HG02973 (cell line): ENCODE measurements around the gene TUBA4A.
"Not testable (repeated sequence)": the region's sequence is repeated elsewhere in the genome, so short reads cannot be mapped to it uniquely, and the experiment has no call there.

Experiments used
- ATAC-seq: cut with Tn5 transposase; IDR thresholded peaks from one replicate; pipeline ENCODE4 v1.9.1; 2021; ENCODE audit warnings: moderate library complexity; ENCODE audit not compliant: unreplicated experiment

Gene TUBA4A

DNA sequence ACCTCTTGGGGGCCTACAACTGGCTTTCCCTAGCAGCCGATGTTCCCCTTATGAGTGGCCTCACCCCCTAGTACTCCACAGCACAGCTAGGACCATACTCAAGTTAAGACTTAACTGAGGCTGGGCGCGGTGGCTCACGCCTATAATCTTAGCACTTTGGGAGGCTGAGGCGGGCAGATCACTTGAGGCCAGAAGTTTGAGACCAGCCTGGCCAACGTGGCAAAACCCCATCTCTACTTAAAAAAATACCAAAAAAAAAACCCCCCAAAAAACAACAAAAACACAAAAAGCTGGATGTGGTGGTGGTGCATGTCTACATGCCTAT, 33.4 kb upstream of the TUBA4A start:
- not testable (repeated sequence) for ATAC-seq

DNA sequence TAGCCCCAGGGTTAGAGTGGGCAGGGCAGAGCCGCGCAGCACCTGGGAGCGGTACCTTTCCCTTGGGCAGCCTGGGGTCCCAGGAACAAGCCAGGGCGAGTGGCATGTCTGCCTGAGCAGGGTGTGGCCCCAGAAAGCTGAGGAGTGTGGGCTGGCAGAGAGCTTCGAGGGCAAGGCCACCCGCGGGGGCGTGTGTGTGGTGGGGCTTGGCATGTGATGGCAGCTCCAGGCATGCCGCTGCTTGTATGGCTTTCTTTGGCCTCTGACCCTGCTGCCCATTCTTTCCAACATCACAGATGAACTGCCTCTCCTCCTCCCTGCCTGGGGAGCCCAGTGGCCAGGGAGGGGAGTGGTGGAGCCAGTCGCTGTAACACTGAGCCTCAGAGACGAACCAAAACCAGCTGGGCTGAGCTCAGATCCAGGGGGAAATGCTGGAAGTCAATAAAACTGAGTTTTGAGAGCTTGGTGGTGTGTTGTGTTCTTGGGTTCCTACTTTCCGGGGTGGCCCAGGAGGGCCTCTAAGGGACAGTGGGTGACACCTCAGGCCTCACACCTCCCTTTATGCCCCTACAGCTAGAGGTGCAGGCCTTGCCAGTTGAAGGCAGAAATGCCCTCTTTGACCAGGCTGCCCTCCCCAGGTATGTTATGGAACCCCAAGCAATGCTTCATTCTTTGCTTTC, 32.9 kb upstream of the TUBA4A start:
- ATAC-seq = no peak

DNA sequence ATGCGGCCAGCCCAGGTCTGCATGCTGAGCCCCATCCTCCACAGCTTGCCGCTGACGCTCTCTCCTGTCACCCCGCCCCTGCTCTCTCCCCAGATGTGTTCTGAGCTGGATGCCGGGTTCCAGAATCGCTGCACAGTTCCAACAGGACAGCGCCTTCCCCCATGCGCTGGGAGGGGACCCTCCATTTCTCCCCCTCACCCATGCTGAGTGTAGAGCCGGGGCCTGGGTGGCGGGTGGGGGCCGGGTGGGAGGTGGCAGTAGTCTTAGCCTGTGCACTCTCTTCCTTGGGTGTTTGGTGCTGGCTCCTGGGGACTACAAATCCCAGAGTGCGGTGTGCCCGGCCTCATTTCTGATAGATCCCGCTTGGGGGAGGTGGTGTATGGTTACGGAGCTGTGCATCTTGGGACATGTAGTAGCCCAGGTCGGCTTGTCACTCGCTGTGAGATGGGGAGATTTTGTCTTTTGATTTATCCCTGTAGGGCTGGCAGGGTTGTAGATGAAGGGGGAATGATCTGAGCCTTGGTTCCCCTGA, 32.2 kb upstream of the TUBA4A start:
- ATAC-seq = no peak

DNA sequence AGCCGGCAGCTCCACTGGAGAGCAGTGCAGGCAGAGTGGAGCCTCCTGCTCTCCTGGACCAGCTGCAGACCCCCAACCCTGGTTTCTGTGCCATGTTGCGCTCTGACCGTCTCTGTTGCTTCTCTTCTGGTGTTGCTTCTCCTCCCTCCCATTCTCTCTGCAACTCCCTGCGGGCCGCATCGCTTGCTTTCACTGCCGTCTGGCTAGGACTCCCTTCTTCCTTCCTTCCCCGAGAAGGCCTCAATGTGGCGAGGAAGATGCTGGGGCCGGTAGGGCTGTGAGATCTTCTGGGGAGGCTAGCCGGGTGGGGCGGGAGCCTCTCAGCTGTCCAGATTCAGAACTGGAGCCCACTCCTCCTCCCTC, 31.6 kb upstream of the TUBA4A start:
- no peak for ATAC-seq

DNA sequence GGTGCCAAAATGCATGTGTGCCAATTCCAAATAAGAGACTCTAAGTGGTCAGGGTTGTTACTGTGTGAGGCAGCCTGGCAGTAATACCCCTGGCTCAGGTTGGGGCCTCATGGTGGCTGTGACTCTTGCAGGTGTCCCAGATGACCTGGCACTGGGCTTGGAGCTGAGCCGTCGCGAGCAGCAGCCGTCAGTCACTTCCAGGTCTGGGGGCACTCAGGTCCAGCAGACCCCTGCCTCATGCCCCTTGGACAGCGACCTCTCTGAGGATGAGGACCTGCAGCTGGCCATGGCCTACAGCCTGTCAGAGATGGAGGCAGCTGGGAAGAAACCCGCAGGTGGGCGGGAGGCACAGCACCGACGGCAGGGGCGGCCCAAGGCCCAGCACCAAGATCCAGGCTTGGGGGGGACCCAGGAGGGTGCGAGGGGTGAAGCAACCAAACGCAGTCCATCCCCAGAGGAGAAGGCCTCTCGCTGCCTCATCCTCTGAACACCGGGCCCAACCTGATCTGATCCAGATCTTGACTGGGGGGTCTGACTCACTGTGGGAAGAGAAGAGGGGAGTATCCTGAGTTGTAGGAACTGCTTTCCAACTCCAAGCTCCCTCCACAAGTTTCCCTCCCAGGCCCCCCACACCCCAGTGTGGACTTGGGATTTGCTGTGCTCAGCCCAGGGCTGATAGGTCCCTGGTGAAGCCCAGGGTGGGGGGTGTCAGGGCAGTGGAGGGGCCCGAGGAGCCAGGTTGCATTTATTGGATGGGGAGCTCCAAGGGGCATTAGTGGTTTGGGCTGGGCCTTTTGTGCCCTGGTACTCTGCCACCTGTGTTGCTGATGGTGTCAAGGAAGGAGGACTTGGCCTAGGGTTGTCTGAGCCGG, 31.0 kb upstream of the TUBA4A start:
- no peak for ATAC-seq

DNA sequence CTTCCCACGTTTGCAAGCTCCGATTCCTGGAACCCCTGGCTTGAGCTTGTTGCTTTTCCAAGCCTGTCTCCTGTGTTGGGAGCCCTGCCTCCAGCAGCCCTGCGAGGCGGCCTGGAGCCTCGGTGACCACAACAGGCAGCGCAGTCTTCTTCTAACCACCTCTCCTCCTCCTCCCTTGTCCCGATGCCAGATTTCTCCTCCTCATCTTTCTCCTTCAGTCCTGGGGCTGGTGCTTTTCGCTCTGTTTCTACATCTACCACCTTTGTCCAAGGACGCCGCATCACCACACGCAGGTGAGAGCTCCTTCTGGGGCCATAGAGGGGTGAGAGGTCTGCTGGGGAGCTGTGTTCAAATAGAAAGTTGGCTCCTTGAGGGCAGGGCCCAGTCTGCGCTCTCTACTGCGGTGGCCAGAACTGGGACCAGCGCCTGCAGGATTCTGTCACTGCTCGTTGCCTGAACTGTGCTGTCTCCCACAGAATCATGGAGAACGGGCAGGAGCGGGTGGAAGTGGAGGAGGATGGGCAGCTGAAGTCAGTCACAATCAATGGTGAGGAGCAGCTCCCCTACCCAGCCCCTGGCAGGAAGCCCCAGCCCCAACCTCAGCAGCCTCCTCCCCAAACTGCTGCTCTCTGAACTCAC, 29.3 kb upstream of the TUBA4A start:
- no peak for ATAC-seq

DNA sequence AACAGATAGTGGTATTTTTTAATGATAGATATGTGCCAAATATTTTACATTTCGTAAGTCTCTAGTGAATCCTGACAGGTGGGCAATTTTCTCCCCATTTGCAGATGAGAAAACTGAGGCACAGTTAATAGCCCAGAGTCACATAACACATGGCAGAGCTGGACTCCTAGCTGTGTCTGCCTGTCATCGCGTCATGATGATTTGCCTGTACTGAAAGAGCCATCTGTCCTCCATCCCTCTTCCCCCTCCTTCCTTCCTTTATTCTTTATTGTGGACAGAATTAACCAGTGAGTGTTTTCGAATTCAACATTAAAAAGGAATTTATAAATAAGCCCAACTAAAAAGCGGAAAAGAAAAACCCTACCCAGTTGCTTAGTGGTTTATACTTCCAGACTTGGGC, 28.7 kb upstream of the TUBA4A start:
- no peak for ATAC-seq

DNA sequence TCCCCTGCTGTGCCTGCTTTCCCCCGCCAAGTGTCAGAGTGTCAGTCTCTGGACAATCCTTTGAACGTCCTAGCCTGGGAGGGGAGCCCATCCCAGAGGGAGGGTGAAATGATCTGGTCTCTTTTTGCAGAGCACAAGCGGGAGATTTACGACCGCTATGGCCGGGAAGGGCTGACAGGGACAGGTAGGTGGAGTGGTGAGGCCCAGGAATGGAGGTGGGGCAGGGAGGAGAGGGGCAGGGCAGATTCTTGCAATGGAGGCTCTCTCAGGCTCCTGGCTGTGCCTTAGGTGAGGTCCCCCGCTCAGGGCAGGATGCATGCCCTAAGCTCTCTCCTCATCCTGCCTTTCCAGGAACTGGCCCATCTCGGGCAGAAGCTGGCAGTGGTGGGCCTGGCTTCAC, 27.9 kb upstream of the TUBA4A start:
- ATAC-seq = no peak

DNA sequence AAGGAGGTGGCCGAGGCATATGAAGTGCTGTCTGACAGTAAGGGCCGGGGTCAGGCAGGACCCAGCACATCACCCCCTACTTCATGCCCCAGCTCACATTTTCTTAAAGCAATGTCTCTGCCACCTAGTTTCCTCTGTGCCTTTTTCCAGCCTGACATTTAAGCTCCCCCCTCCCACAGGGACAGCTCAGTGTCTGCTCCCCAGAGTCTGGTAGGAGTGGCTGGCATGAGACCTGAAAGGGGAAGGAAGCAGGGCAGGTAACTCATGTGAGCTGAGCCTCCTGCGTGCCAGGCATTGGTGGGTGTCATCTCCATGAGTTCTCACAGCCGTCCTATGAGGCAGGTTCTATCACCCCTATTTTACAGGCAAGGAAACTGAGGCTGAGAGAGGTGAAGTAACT, 26.9 kb upstream of the TUBA4A start:
- no peak for ATAC-seq

DNA sequence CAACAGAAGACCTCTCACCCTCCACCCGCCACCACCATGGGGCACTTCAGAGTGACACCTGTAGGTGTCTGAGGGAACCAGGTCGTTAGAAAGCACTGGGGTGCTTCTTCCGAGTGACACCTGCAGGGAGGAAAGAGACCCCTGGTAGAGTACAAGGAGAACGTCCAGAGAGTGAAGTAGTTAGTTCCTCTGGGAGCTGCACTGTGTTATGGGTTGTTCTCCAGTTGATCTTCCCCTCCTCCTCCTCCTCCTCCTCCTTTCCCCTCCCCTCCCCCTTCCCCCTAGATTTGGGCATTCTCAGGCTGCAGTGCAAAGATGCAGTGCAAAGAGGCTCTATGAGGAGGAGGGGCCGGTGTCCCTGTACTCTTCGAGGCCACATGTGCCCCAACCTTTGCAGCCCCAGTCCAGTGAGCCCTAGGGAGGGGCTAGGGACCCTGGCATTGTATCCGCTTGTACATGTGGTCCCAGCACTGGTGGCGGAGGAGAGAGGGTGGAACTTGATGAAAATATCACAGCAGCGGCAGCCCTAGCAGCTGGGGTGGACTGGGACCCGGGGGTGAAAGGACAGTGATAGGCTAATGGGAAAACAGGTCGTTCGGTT, 26.3 kb upstream of the TUBA4A start:
- no peak for ATAC-seq

DNA sequence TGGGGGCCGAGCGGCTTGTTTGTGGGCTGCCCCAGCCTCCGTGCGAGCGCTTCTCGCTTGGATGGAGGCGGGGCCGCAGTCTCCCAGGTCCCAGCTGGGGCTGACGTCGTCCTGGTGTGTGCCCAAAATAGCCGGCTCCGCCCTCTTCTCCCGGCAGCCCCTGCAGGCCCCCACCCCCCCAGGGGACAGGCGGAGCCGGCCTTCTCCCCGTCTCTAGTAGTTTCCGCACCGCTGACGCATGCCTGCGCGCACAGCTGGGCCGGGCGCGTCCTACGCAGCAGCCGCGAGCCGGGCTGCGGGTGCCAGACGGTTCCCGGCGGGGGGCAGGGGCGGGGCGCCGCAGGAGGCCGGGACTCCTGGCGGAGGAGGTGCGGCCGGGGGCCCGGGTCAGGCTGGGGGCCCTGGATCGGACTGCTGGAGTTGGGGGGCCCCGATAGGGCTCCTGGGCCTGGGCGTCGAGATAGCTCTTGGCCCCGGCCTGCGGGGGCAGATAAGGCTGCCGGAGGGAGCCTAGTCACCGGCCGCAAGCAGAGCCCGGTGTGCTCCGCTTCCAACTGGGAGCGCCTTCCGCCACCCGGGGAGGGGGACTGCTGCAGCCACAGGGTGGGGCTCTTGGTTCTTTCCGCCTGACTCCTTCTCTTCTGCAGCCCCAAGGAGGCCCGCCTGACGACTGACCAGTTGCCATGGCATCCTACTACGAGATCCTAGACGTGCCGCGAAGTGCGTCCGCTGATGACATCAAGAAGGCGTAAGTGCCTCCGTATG, 25.6 kb upstream of the TUBA4A start, which contains the start of gene DNAJB2:
TSS of gene DNAJB2 (plus strand) at position 216 of the 765 bp plus-strand sequence. CDS start at position 684, 468 bp downstream.
- ATAC-seq = peak; percentile 82

DNA sequence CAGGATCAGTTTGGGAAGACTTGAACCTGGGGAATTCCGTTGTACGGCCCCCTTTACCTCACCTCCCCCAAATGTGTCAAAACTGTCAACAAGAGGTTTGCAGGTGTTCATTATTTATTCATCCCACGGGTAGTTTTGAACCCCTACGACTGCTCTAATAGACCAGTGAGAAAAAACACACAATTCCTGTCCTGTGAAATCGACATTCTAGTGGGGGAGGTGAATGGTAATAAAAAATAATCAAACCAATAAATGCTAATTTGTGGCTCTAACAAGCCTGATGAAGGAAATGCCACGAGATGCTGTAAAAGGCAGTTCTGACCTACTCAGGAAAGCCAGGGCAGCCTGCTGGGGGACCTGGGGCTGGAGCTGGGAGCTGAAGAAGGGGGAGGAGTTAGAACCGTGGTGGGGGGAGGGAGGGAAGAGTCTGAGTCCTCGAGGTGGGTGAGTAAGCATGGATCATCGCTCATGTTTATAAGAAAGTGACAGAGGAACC, 25.0 kb upstream of the TUBA4A start:
- ATAC-seq = no peak

DNA sequence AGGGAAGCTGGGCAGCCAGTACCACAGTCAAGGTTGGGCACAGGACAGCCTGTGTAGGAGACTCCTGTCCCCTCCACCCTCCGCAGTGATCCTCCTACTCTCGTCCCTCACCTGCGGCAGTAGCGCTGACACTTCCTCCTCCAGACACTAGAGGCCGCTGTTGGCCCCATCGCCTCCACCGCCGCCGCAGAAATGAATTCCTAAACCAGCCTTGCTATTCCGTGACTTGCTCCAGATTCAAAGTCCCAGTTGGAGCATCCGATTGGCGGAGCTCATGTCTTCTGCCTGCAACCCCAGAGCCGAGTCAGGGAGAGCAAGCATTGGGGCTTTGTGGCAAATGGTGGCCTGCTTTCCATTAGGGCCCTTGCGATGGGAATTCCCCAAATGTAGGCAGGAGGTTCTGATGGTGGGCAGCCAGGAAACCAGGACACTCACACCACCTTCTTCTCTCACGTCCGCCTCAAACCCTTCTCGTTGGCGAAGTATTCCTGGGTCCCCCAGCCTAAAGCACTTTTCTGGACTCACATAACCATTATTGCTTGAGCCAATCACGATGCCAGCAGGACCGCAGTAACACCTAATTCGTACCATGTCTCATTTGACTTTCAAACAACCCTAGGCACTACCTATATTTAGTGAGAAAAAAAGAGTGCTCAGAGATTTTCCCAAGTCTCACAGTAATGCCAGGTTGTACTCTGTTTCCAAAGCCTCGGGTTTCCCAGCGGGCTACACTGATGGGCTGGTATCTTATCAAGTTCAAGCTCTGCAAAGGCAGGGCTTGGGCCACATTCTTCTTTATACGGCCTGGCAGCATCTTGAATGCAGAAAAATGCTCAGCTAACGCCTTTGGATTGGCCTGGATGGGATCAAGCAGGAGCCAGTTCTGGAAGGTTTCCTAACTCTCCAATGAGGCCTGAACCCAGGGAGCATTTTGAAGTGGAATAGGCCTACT, 24.3 kb upstream of the TUBA4A start:
- no peak for ATAC-seq

DNA sequence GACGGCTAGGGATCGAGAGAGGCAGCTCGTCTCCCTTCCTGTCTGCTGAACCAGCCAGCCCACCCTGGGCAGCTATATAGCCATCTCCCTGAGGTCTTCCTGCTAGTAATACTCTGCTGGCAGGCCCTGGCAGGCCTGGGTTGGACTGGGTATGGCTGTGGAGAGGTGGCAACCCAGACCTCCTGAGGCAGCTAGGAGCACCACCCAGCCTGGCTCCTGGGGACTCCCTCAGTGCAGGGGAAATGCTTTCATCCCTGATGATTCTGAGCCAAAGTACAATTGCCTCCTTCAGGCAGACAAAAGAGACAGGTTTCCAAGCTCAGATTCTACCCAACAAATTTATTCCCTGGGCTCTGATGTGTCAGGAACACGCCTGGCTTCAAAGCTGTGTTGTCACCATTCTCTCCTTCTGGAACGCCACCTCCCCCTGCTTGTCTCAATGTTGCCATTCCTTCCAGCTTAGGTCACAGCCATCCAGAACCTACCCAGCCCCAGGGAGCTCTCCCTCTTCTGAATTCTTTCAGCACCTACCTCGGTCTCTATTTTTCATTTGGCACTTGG, 20.7 kb upstream of the TUBA4A start:
- no peak for ATAC-seq

DNA sequence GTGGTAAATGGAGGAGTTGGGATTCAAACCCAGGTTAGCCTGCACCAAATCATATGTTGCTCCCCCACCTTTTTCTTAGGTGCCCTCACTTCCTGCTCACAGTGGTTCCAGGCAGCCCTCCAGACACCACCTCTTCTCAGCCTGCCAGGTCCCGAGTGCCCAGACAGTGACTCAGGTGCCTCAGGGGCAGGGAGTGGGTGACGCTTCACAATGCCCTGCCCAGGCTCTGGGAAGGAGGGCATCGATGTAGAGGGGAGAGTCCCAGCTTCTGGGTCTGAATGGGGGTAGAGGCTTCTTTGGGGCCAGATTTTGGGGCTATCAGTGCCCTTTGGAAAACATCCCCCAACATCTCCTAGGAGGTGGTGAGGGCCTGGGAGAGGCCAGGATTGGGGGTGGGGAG, 20.2 kb upstream of the TUBA4A start:
- no peak for ATAC-seq

DNA sequence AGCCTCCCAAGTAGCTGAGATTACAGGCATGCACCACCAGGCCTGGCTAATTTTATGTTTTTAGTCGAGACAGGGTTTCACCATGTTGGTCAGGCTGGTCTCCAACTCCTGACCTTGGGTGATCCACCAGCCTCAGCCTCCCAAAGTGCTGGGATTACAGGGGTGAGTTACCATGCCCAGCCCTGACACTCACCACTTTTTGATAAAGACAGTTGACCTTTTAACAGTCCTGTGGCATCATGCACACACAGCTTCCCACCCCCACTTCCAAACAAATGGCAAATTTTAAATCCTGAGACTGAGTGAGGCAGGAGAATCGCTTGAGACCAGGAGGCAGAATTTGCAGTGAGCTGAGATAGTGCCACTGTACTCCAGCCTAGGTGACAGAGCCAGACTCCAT, 19.3 kb upstream of the TUBA4A start:
- ATAC-seq = no peak

DNA sequence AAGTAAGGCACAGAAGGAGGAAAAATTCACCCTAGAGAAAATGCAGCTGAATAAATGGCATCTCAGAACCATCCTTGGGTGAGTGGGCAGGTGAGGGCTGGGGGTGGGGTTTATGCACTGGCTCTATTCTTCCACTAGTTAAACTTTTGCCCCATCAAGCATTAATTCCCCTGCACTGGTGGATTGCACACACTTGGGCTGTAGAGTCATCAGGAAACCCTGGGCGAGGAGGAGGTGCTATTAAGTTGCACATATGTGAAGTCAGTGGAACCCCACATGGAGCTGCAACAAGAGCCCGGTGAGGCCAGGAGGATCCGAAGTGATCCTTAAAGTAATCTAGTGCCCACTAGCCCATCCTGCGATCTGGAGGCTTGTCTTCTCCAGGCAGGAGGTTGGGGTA, 18.6 kb upstream of the TUBA4A start:
- no peak for ATAC-seq

DNA sequence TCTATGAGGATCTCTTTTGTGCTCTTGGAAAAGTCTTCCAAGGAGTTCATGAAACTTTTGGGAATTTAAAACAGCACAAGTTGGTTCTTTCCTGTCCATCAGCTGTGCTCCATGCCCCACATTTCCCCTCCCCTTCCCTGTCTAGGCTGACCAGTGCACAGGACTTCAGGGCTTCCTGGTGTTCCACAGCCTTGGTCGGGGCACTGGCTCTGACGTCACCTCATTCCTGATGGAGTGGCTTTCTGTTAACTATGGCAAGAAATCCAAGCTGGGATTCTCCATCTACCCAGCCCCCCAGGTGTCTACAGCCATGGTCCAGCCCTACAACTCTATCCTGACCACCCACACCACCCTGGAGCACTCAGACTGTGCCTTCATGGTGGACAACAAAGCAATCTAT, 17.3 kb upstream of the TUBA4A start:
- no peak for ATAC-seq

DNA sequence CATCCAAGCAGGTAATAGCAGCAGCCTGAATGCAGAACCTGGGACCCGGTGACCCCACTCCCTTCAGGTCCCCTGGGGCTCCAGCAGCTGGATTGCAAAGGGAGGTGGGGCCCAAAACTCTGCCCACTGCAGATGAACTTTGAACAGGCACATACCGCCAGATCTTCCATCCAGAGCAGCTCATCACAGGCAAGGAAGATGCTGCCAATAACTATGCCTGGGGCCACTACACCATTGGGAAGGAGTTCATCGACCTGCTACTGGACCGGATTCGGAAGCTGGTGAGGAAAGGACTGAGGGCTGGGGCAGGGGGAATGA, 16.3 kb upstream of the TUBA4A start:
- no peak for ATAC-seq
